HepG2 (cell line): ENCODE data around the gene SPRYD4. TPM values are rescaled to one million over a fixed set of nuclear protein-coding genes. Genes with fewer than 3 reads are reported as not detected.
A peak's percentile ranks its signal among the peaks of the same experiment; 100 is the strongest.

Experiments used
- ARHGAP35 ChIP-seq: sonication (generic); formaldehyde crosslinking; IDR thresholded peaks from 2 replicates; pipeline ENCODE4 v1.9.0; 2022; ENCODE audit warnings: mild to moderate bottlenecking, inconsistent platforms, moderate library complexity, missing genetic modification reagents, borderline replicate concordance
- ATF6 ChIP-seq: sonication (generic); formaldehyde crosslinking; conservative IDR thresholded peaks from 2 replicates; pipeline ENCODE4 v1.4.0; 2020; ENCODE audit warnings: missing genetic modification reagents
- CSRNP1 ChIP-seq: sonication (generic); formaldehyde crosslinking; IDR thresholded peaks from 2 replicates; pipeline ENCODE4 v1.8.1; 2023; ENCODE audit warnings: mild to moderate bottlenecking, missing genetic modification reagents
- FOXP1 ChIP-seq, 2 experiments: fragments of 450-650 bp in 1 of 2; IDR thresholded peaks; 2 replicates each; pipeline ENCODE4 v1.6.1; 2017 to 2018; ENCODE audit warnings: antibody characterized with exemption in 1 of 2
- HNF1B ChIP-seq: sonication (generic); formaldehyde crosslinking; IDR thresholded peaks from 2 replicates; pipeline ENCODE4 v1.5.1; 2020; ENCODE audit warnings: mild to moderate bottlenecking, moderate library complexity, missing genetic modification reagents
- MXI1 ChIP-seq: IDR thresholded peaks from 3 replicates; pipeline ENCODE4 v1.6.1; 2012; ENCODE audit warnings: low read depth, low read length, inconsistent platforms, borderline replicate concordance
- PHF21A ChIP-seq: sonication (generic); formaldehyde crosslinking; IDR thresholded peaks from 2 replicates; pipeline ENCODE4 v1.5.0; 2020; ENCODE audit warnings: mild to moderate bottlenecking, missing genetic modification reagents
- RBFOX2 ChIP-seq: fragments of 200-400 bp; formaldehyde crosslinking; IDR thresholded peaks from 2 replicates; pipeline ENCODE4 v1.6.1; 2017; ENCODE audit warnings: low read depth, mild to moderate bottlenecking, low read length
- SAFB2 ChIP-seq: sonication (generic); formaldehyde crosslinking; IDR thresholded peaks from 2 replicates; pipeline ENCODE4 v1.5.1; 2020; ENCODE audit warnings: missing genetic modification reagents, low read depth, mild to moderate bottlenecking, borderline replicate concordance
- U2AF1 ChIP-seq: fragments of 200-400 bp; formaldehyde crosslinking; optimal IDR thresholded peaks from 2 replicates; pipeline ENCODE3; 2017; ENCODE audit warnings: mild to moderate bottlenecking, low read depth, low read length
- XRCC5 ChIP-seq: fragments of 200-400 bp; formaldehyde crosslinking; optimal IDR thresholded peaks from 2 replicates; pipeline ENCODE3; 2017; ENCODE audit warnings: mild to moderate bottlenecking, low read length
- ZBTB20 ChIP-seq: sonication (generic); formaldehyde crosslinking; IDR thresholded peaks from 2 replicates; pipeline ENCODE4 v1.8.1; 2023; ENCODE audit warnings: missing genetic modification reagents, low read depth, mild to moderate bottlenecking, borderline replicate concordance
- ZFP91 ChIP-seq: sonication (generic); formaldehyde crosslinking; IDR thresholded peaks from 2 replicates; pipeline ENCODE4 v1.9.0; 2022; ENCODE audit warnings: missing genetic modification reagents, mild to moderate bottlenecking, borderline replicate concordance
- ZNF180 ChIP-seq: sonication (generic); formaldehyde crosslinking; IDR thresholded peaks from 2 replicates; pipeline ENCODE4 v1.4.0; 2020; ENCODE audit warnings: low read depth, missing genetic modification reagents, borderline replicate concordance
- ZNF232 ChIP-seq: sonication (generic); formaldehyde crosslinking; IDR thresholded peaks from 2 replicates; pipeline ENCODE4 v1.4.0; 2020; ENCODE audit warnings: missing genetic modification reagents, borderline replicate concordance
- ZNF556 ChIP-seq: sonication (generic); formaldehyde crosslinking; IDR thresholded peaks from 2 replicates; pipeline ENCODE4 v1.4.0; 2020; ENCODE audit warnings: mild to moderate bottlenecking, missing genetic modification reagents, borderline replicate concordance
- ZNF589 ChIP-seq: sonication (generic); formaldehyde crosslinking; conservative IDR thresholded peaks from 2 replicates; pipeline ENCODE4 v1.8.0; 2022; ENCODE audit warnings: mild to moderate bottlenecking, moderate library complexity, missing genetic modification reagents
- ZNF597 ChIP-seq: sonication (generic); formaldehyde crosslinking; IDR thresholded peaks from 2 replicates; pipeline ENCODE4 v1.5.0; 2020; ENCODE audit warnings: missing genetic modification reagents
- ZNF781 ChIP-seq: sonication (generic); formaldehyde crosslinking; IDR thresholded peaks from 2 replicates; pipeline ENCODE4 v1.5.1; 2020; ENCODE audit warnings: borderline replicate concordance, mild to moderate bottlenecking, missing genetic modification reagents; ENCODE audit errors: not compliant biosample characterization
- polyA plus RNA-seq, 8 experiments: library from polyadenylated mRNA; depleted of rRNA in 3 of 8; stranded (reverse) in 7 of 8; unstranded in 1 of 8; fragments of >200 nt; fragmentation: Illumina TruSeq in 4 of 8; extraction: Trizol in 4 of 8; gene quantifications; 2 replicates each; pipeline versions ENCODE4 v1.2.1 to v1.2.3, GENCODE V29; 2011 to 2016; ENCODE audit warnings: low read depth in 4 of 8, missing spikeins in 1 of 8, mixed read lengths in 1 of 8; ENCODE audit not compliant: insufficient read depth in 1 of 8
- total RNA-seq, 5 experiments: library from RNA; depleted of rRNA; stranded (reverse); fragments of >200 nt; fragmentation: Illumina TruSeq; extraction: Trizol; gene quantifications; 2 replicates each; pipeline ENCODE4 v1.2.3, GENCODE V29; 2016; ENCODE audit warnings: low read depth in 1 of 5

The SPRYD4 gene
- total and polyA plus RNA-seq, 2 of the 13 experiments (the other 11 are each of a cell fraction or from before 2014, with no cell fraction given), result 3.9 to 4.5 TPM

- TF ChIP-seq HNF1B (CRISPR knock-in tag), result no peak
- TF ChIP-seq ZNF781 (CRISPR knock-in tag), result peak; percentile 92
- 0 out of 2 replicates have a peak, but pooled peaks have one; percentile 13 for TF ChIP-seq SAFB2 (CRISPR knock-in tag)
- peak; percentile 89; the same call in 1 of the 2 replicates for TF ChIP-seq ZFP91
- TF ChIP-seq XRCC5, result no peak
- peak; percentile 63; the same call in 1 of the 2 replicates for TF ChIP-seq RBFOX2
- no peak for TF ChIP-seq ATF6 (CRISPR knock-in tag)
- peak; percentile 85 for TF ChIP-seq ZNF589
- TF ChIP-seq PHF21A (CRISPR knock-in tag), result peak; percentile 75
- no peak for TF ChIP-seq ZNF556 (CRISPR knock-in tag)
- 0 out of 3 replicates have a peak, but pooled peaks have one; percentile 18 for TF ChIP-seq MXI1
- no peak; the same call in 1 of the 2 replicates for TF ChIP-seq ARHGAP35 (CRISPR knock-in tag)
- peak; percentile 96 for TF ChIP-seq ZNF232 (CRISPR knock-in tag)
- no peak for TF ChIP-seq ZNF597
- TF ChIP-seq U2AF1, result no peak
- TF ChIP-seq CSRNP1, result peak; percentile 91
- TF ChIP-seq ZNF180, result no peak; the same call in 1 of the 2 replicates
- TF ChIP-seq FOXP1 (IDR thresholded peaks at IDR 0.05), result no peak
- no peak for TF ChIP-seq FOXP1 (CRISPR knock-in tag; IDR thresholded peaks at IDR 0.05)
- TF ChIP-seq ZBTB20 (CRISPR knock-in tag), result no peak
These were observed 19.9 kb downstream of the SPRYD4 start, which contains the start of gene GLS2 (continued) for GRCh38 chr12:56488041-56488955.
